Middle frontal gyrus (tissue), 1 donor: ENCODE results near the gene BIRC6.
"Not testable (repeated sequence)": the region's sequence is repeated elsewhere in the genome, so short reads cannot be mapped to it uniquely, and the experiment has no call there.

Source experiments
- DNase-seq: peaks from one replicate; pipeline ENCODE4 v3.0.0-alpha.2; 2015; ENCODE audit warnings: low spot score; ENCODE audit errors: extremely low spot score

BIRC6 gene

GRCh38 chr2:32356681-32357317 lies at the start of gene BIRC6:
Gene BIRC6, plus strand, starts transcription at chr2:32357023. Its CDS starts 139 bp downstream, at chr2:32357162.
- peak; percentile 98 for DNase-seq

GRCh38 chr2:32310577-32310976 lies 46.2 kb upstream of the BIRC6 start:
- DNase-seq = no peak

- DNase-seq = no peak
Observed at GRCh38 chr2:32314886-32315285, 41.9 kb upstream of the BIRC6 start.

GRCh38 chr2:32328679-32329078 lies 28.1 kb upstream of the BIRC6 start:
- DNase-seq = not testable (repeated sequence)

- not testable (repeated sequence) for DNase-seq
Observed at GRCh38 chr2:32329180-32329980, 27.4 kb upstream of the BIRC6 start.

- no peak for DNase-seq
Observed at GRCh38 chr2:32330136-32330535, 26.7 kb upstream of the BIRC6 start.

- DNase-seq = peak; percentile 11
Observed at GRCh38 chr2:32342801-32343200, 14.0 kb upstream of the BIRC6 start.

- DNase-seq = not testable (repeated sequence)
Observed at GRCh38 chr2:32350797-32351196, 6.0 kb upstream of the BIRC6 start.

GRCh38 chr2:32355976-32356680 lies 695 bp upstream of the BIRC6 start:
- DNase-seq = peak; percentile 9

- no peak for DNase-seq
Observed at GRCh38 chr2:32357318-32358110, 691 bp downstream of the BIRC6 start.

GRCh38 chr2:32358111-32358482 lies 1.3 kb downstream of the BIRC6 start:
- no peak for DNase-seq

- DNase-seq = no peak
Observed at GRCh38 chr2:32360416-32360815, 3.6 kb downstream of the BIRC6 start.

- not testable (repeated sequence) for DNase-seq
Observed at GRCh38 chr2:32362997-32363396, 6.2 kb downstream of the BIRC6 start.

GRCh38 chr2:32363597-32363996 lies 6.8 kb downstream of the BIRC6 start:
- DNase-seq = no peak

GRCh38 chr2:32364290-32364689 lies 7.5 kb downstream of the BIRC6 start:
- not testable (repeated sequence) for DNase-seq

- DNase-seq = not testable (repeated sequence)
Observed at GRCh38 chr2:32365679-32366078, 8.9 kb downstream of the BIRC6 start.

- no peak for DNase-seq
Observed at GRCh38 chr2:32366595-32366994, 9.8 kb downstream of the BIRC6 start.

- DNase-seq = no peak
Observed at GRCh38 chr2:32369222-32369621, 12.4 kb downstream of the BIRC6 start.

GRCh38 chr2:32370942-32371341 lies 14.1 kb downstream of the BIRC6 start:
- not testable (repeated sequence) for DNase-seq

GRCh38 chr2:32372519-32373182 lies 15.8 kb downstream of the BIRC6 start:
- DNase-seq = no peak
